H54 (cell line): ENCODE results near the gene SLC9A2.

Source experiments
- DNase-seq: peaks from one replicate; pipeline ENCODE4 v3.0.0; 2011; ENCODE audit warnings: low spot score, mixed read lengths; ENCODE audit not compliant: insufficient read length
- FAIRE-seq: peaks from 3 replicates; lab custom pipeline; 2011; peaks lifted over from hg19 to GRCh38; lab: Jason Lieb, UNC
- POLR2A ChIP-seq: IDR thresholded peaks from 2 replicates; pipeline ENCODE4 v1.6.1; 2011; ENCODE audit warnings: low read depth, mild to moderate bottlenecking, low read length

The SLC9A2 gene

DNA sequence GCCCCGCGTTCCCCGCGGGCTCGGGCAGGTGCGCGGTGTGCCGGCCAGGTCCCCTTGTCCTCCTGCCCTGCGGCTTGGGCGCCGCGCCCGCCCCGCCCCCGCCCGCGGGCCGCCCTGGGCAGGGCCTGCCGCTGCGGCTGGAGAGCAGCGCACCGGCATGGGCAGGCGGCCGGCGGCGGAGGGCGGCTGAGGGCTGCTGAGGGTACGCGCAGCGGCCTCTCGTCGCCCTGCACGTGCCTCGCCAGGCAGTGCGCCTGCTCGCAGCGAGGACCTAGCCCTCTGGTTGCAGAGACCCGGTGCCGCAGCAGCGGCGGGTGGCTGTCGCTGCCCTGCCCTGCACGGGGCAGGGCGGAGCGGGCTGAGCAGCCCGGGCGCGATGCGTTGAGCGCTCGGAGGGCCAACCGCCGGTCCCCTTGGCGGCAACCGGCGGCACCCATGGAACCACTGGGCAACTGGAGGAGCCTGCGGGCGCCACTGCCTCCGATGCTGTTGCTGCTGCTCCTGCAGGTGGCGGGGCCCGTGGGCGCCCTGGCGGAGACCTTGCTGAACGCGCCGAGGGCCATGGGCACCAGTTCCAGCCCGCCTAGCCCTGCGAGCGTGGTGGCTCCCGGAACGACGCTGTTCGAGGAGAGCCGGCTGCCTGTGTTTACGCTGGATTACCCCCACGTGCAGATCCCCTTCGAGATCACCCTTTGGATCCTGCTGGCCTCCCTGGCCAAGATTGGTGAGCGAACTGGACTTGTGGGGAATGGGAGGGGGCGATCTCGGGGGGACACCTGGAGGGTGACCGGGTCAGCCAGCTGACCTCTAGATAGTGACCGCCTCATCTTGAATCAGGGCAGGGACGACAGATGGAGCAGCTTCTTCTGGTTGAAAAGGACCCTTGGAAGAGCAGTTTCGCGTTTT lies at the start of gene SLC9A2:
SLC9A2 (plus strand) TSS at position 140 of the 906 bp plus-strand sequence; CDS start at position 436, 296 bp downstream.
- TF ChIP-seq POLR2A = no peak
- DNase-seq = no peak
- FAIRE-seq = no peak

DNA sequence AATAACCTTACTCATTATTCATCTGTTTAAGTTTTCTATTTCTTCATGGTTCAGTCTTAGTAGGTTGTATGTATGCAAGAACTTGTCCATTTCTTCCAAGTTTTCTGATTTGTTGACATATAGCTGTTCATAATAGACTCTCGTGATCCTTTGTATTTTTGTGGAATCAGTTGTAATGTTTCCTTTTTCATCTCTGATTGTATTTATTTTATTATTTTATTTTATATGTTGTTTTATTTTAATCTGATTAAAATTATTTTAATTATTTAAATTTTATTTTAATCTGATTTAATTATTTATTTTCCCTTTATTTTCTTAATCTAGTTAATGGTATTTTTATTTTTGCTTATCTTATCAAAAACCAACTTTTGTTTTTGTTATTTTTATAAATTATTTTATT lies 43.5 kb upstream of the SLC9A2 start:
- no peak for FAIRE-seq
- TF ChIP-seq POLR2A = no peak

GRCh38 chr2:102578376-102578775 lies 41.0 kb upstream of the SLC9A2 start:
- FAIRE-seq (no peak), DNase-seq (no peak)
- TF ChIP-seq POLR2A = no peak

More for the DNA sequence above, 43.5 kb upstream of the SLC9A2 start:
- DNase-seq = no peak

DNA sequence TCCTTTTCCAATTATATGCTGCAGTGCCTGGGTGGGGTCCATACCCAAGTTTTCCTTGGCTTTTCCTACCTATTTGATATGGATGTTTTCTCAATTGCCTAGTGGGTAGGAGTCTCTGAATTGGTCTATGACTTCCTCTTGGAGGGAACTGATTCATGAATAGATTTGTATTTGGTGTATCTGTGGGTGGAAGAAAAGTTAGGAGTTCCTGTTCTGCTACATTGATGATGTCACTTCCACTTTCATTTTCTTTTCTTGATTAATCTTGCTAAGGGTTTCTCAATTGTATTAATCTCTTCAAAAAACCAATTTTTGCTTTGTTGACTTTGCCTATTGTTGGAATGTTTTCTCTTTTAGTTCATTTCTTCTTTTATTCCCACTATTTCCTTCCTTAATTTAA lies 37.4 kb upstream of the SLC9A2 start:
- no peak for TF ChIP-seq POLR2A
- DNase-seq = no peak
- no peak for FAIRE-seq

DNA sequence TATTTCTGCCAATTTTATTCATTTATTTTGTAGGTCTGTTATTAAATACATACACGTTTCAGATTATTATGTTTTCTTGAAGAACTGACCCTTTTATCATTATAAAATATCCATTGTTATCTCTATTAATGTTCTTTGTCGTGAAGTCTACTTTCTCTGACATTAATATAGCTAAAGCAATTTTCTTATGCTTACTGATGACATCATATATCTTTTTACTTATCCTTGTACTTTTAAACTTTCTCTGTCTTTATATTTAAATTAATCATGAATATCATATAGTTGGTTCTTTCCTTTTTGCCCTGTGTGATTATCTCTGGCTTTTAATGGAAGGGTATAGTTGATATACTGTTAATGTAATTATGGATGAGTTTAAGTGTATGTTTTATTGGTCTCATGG lies 36.5 kb upstream of the SLC9A2 start:
- DNase-seq (no peak), FAIRE-seq (no peak)
- TF ChIP-seq POLR2A = no peak

- FAIRE-seq (no peak), DNase-seq (no peak)
- TF ChIP-seq POLR2A = no peak
These were observed 33.4 kb upstream of the SLC9A2 start for GRCh38 chr2:102585847-102586404.

- DNase-seq (no peak), FAIRE-seq (no peak)
- TF ChIP-seq POLR2A = no peak
These were observed 31.0 kb upstream of the SLC9A2 start for GRCh38 chr2:102588213-102588939.

DNA sequence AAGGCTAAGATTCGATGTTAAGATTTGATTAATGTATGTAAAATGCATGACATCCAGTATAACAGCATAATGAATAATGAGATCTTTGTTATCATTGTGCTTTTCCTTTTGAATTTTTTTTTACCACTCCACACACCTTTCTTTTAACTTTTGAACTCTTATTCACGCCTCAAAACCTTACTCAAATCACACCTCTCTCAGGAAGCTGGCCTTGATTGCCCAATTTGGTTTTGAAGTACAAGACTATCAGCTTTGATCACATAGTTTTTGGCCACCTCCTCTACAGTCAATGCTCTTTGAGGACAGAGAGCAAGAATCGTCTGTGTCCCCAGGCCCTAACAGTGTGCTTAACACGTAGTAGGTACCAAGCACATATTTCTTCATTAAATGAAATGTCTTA lies 29.9 kb upstream of the SLC9A2 start:
- FAIRE-seq = no peak
- TF ChIP-seq POLR2A = no peak
- no peak for DNase-seq

GRCh38 chr2:102591491-102592045 lies 27.8 kb upstream of the SLC9A2 start:
- no peak for FAIRE-seq
- TF ChIP-seq POLR2A = no peak

GRCh38 chr2:102592601-102593000 lies 26.8 kb upstream of the SLC9A2 start:
- DNase-seq = no peak
- no peak for FAIRE-seq

More at GRCh38 chr2:102591491-102592045, 27.8 kb upstream of the SLC9A2 start:
- no peak for DNase-seq

DNA sequence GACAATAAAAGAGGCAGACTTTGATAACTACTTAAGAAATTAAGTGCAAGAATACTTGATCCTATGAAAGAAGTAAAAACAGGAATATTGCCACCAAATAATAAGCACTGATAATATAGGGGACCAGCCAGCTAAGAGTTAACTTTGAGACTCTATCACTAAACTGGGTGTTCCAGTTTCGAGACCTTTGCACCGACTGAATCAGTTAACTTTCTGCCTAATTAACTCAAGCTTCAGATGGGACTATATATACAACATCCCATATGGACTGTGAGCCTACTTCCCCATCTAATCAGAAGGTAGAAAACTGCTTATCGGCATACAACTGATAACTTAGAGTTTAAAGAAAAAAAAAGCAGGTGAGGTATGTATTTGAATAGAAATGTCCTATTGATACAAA lies 25.8 kb upstream of the SLC9A2 start:
- TF ChIP-seq POLR2A = no peak
- DNase-seq (no peak), FAIRE-seq (no peak)

More at GRCh38 chr2:102592601-102593000, 26.8 kb upstream of the SLC9A2 start:
- no peak for TF ChIP-seq POLR2A

- no peak for TF ChIP-seq POLR2A
- FAIRE-seq = no peak
These were observed 24.8 kb upstream of the SLC9A2 start for GRCh38 chr2:102594445-102595016.

DNA sequence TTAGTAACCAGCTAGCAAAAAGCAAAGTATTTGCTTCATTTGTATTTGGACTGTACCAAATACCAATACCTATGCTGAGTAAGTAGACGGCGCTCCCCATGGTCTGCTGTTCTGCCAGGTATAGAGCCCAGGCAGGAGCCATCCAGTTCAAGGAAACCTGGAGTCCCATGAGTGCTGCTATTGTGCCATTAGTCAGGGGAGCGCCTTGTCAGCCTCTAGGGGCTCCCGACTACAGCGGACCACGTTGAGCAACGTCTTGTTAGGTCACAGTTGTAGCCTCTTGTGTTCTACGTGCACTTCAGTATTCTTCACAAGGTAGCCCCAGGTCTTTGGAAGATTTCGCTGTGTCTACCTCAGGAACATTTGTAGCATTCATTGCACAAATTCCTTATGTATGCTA lies 21.6 kb upstream of the SLC9A2 start:
- TF ChIP-seq POLR2A = no peak
- DNase-seq (no peak), FAIRE-seq (no peak)

More at GRCh38 chr2:102594445-102595016, 24.8 kb upstream of the SLC9A2 start:
- DNase-seq = no peak
